Measurements from ENCODE around the gene BCHE.

Gene BCHE

GRCh38 chr3:165754219-165755007 is 82.8 kb downstream of the BCHE start:
- TF ChIP-seq CTCF (IDR thresholded peaks at IDR 0.05; ENCODE audit: insufficient read depth, low read length, missing control alignments), result no peak
- POLR2A ChIA-PET, result no interaction called here
- no peak overlapping the region for H3K4me3 ChIP-seq (ENCODE audit: low read depth, low read length)
- CTCF ChIA-PET, result no interaction called here
- no peak for DNase-seq (ENCODE audit: low read depth, low spot score)

GRCh38 chr3:165753560-165753959 is 83.7 kb downstream of the BCHE start:
- no peak for DNase-seq (ENCODE audit: low read depth, low spot score)
- POLR2A ChIA-PET, result no interaction called here
- CTCF ChIA-PET, result no interaction called here
- H3K4me3 ChIP-seq (ENCODE audit: low read depth, low read length), result no peak overlapping the region
- TF ChIP-seq CTCF (IDR thresholded peaks at IDR 0.05; ENCODE audit: insufficient read depth, low read length, missing control alignments), result no peak

- POLR2A ChIA-PET, result no interaction called here
- CTCF ChIA-PET, result no interaction called here
- TF ChIP-seq CTCF (IDR thresholded peaks at IDR 0.05; ENCODE audit: insufficient read depth, low read length, missing control alignments), result no peak
- H3K4me3 ChIP-seq (ENCODE audit: low read depth, low read length), result no peak overlapping the region
- no peak for DNase-seq (ENCODE audit: low read depth, low spot score)
Measured at GRCh38 chr3:165751637-165752036, 85.6 kb downstream of the BCHE start.

- no peak for DNase-seq (ENCODE audit: low read depth, low spot score)
- ChIA-PET CTCF (no interaction called here), POLR2A (no interaction called here)
- TF ChIP-seq CTCF (IDR thresholded peaks at IDR 0.05; ENCODE audit: insufficient read depth, low read length, missing control alignments), result no peak
- H3K4me3 ChIP-seq (ENCODE audit: low read depth, low read length), result no peak overlapping the region
Measured at GRCh38 chr3:165749821-165750220, 87.4 kb downstream of the BCHE start.

GRCh38 chr3:165749241-165749640 is 88.0 kb downstream of the BCHE start:
- no peak for DNase-seq (ENCODE audit: low read depth, low spot score)
- POLR2A ChIA-PET, result no interaction called here
- H3K4me3 ChIP-seq (ENCODE audit: low read depth, low read length), result no peak overlapping the region
- TF ChIP-seq CTCF (IDR thresholded peaks at IDR 0.05; ENCODE audit: insufficient read depth, low read length, missing control alignments), result no peak
- CTCF ChIA-PET, result no interaction called here

- no peak for TF ChIP-seq CTCF (IDR thresholded peaks at IDR 0.05; ENCODE audit: insufficient read depth, low read length, missing control alignments)
- ChIA-PET POLR2A (no interaction called here), CTCF (no interaction called here)
- H3K4me3 ChIP-seq (ENCODE audit: low read depth, low read length), result no peak overlapping the region
- no peak for DNase-seq (ENCODE audit: low read depth, low spot score)
Measured at GRCh38 chr3:165748094-165748493, 89.1 kb downstream of the BCHE start.
